Panc1 (cell line): ENCODE data around the gene FGD5.

Source experiments
- CTCF ChIP-seq: fragments of 450-650 bp; IDR thresholded peaks from 2 replicates; pipeline ENCODE4 v1.5.1; 2017; ENCODE audit warnings: mild to moderate bottlenecking
- POLR2AphosphoS5 ChIP-seq: IDR thresholded peaks from 2 replicates; pipeline ENCODE4 v1.6.1; 2012; ENCODE audit warnings: mild to moderate bottlenecking, low read depth, low read length, moderate library complexity
- TCF7L2 ChIP-seq: IDR thresholded peaks from 2 replicates; pipeline ENCODE4 v1.6.1; 2011; ENCODE audit warnings: mild to moderate bottlenecking, low read depth, low read length, inconsistent platforms

DNA sequence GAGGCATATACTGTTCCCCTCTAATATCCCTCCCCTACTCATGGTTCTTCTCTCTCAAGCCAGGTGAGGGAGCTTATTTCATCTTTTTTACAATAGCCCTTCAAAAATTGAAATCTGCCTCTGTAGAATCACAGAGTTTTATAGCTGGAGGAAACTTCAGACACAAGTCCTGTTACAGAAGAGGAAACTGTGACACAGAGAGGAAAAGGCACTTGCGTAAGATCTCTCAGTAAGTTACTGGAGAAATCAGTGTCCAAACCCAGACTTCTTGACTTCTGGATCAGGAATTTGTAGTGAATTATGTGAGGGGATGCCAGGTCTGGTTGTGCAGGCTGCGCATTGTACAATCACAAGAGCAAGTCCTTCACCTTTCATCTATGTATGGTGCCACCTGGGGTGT, 4.6 kb downstream of the FGD5 start:
- TF ChIP-seq POLR2AphosphoS5 (no peak), CTCF (no peak), TCF7L2 (no peak)
